Naive thymus-derived CD4-positive, alpha-beta T cell (primary cell): ENCODE results near the gene WWTR1. TPM values are rescaled to one million over a fixed set of nuclear protein-coding genes. Genes with fewer than 3 reads are reported as not detected.

Source experiments
- ATAC-seq: fragments of 150-1000 bp; cut with Tn5 transposase; 2 replicates; pipeline ENCODE4 v1.10.0; 2021; ENCODE audit warnings: mild to moderate bottlenecking, moderate library complexity
- CTCF ChIA-PET: fragments of 350-600 bp; sonication (Branson Sonifier 250); formaldehyde crosslinking; loops from one replicate; lab custom pipeline; 2021; ENCODE audit warnings: antibody characterized with exemption; lab: Charles Lee
- POLR2A ChIA-PET: fragments of 350-600 bp; sonication (Branson Sonifier 250); formaldehyde crosslinking; loops from one replicate; lab custom pipeline; 2021; ENCODE audit warnings: antibody characterized with exemption, inconsistent platforms; lab: Charles Lee
- DNase-seq, 9 donors: peaks; one replicate each; pipeline versions ENCODE4 v3.0.0 to v3.0.0-alpha.2; 2020 to 2022; ENCODE audit warnings: mixed read lengths in 1 of 9
- H3K27ac ChIP-seq: one replicate; pipeline ENCODE4 v1.7.0; 2013; ENCODE audit warnings: mild to moderate bottlenecking, low read depth, low read length, moderate library complexity
- H3K27me3 ChIP-seq, 2 donors: one replicate each; pipeline ENCODE4 v1.7.0; 2013; ENCODE audit warnings: low read length in 2 of 2, mild to moderate bottlenecking in 2 of 2, moderate library complexity in 2 of 2; ENCODE audit not compliant: control insufficient read depth in 2 of 2, insufficient read depth in 2 of 2
- H3K36me3 ChIP-seq, 3 experiments: 1 replicate in 2 of 3; 2 replicates in 1 of 3; pipeline ENCODE4 v1.7.0; 2013; ENCODE audit warnings: low read length in 3 of 3, mild to moderate bottlenecking in 3 of 3, moderate library complexity in 1 of 3; ENCODE audit not compliant: insufficient read depth in 3 of 3, control insufficient read depth in 2 of 3
- H3K4me1 ChIP-seq, 2 donors: one replicate each; pipeline ENCODE4 v1.7.0; 2013; ENCODE audit warnings: low read length in 2 of 2, mild to moderate bottlenecking in 2 of 2, moderate library complexity in 1 of 2; ENCODE audit not compliant: control insufficient read depth in 2 of 2, insufficient read depth in 2 of 2
- H3K4me3 ChIP-seq: 2 replicates; pipeline ENCODE4 v1.7.0; 2013; ENCODE audit warnings: mild to moderate bottlenecking, low read length
- H3K9me3 ChIP-seq, 3 experiments: 1 replicate in 2 of 3; 2 replicates in 1 of 3; pipeline ENCODE4 v1.7.0; 2013; ENCODE audit warnings: low read length in 3 of 3; ENCODE audit not compliant: control insufficient read depth in 2 of 3
- H3K27ac Mint-ChIP-seq, 9 donors: one replicate each; pipeline ENCODE4 v1.8.0; 2020 to 2022; ENCODE audit warnings: mixed read lengths in 9 of 9, mild to moderate bottlenecking in 8 of 9, moderate library complexity in 5 of 9, inconsistent platforms in 2 of 9
- H3K27me3 Mint-ChIP-seq, 5 donors: one replicate each; pipeline ENCODE4 v1.8.0; 2021 to 2022; ENCODE audit warnings: mixed read lengths in 5 of 5, mild to moderate bottlenecking in 1 of 5
- H3K36me3 Mint-ChIP-seq, 5 donors: one replicate each; pipeline ENCODE4 v1.8.0; 2020 to 2022; ENCODE audit warnings: mixed read lengths in 5 of 5, mild to moderate bottlenecking in 3 of 5, inconsistent platforms in 1 of 5
- H3K4me1 Mint-ChIP-seq, 7 donors: one replicate each; pipeline ENCODE4 v1.8.0; 2020 to 2022; ENCODE audit warnings: mixed read lengths in 7 of 7, mild to moderate bottlenecking in 3 of 7, inconsistent platforms in 1 of 7
- H3K4me3 Mint-ChIP-seq, 10 donors: one replicate each; pipeline ENCODE4 v1.8.0; 2020 to 2022; ENCODE audit warnings: mild to moderate bottlenecking in 10 of 10, mixed read lengths in 10 of 10, moderate library complexity in 6 of 10, inconsistent platforms in 2 of 10
- H3K9me3 Mint-ChIP-seq, 11 donors: one replicate each; pipeline ENCODE4 v1.8.0; 2020 to 2022; ENCODE audit warnings: mixed read lengths in 11 of 11, mild to moderate bottlenecking in 4 of 11, inconsistent platforms in 1 of 11, moderate library complexity in 1 of 11
- intact Hi-C, 2 donors: fragments of 100-400 bp; cut with micrococcal nuclease; formaldehyde crosslinking; loops; one replicate each; pipeline ENCODE4 v1.15.1; 2023
- polyA plus RNA-seq, 2 donors: library from polyadenylated mRNA; unstranded; fragments of 300-500 nt; fragmentation: Illumina TruSeq; gene quantifications; one replicate each; pipeline ENCODE4 v1.2.3, GENCODE V29; 2021
- total RNA-seq, 6 experiments: library from RNA in 5 of 6; stranded (reverse) in 5 of 6; gene quantifications; 1 replicate in 5 of 6; 2 replicates in 1 of 6; pipeline ENCODE4 v1.2.3 and lab custom pipeline; 2021 to 2026

The WWTR1 gene
- total and polyA plus RNA-seq, 7 experiments from 2014 or later: 0.17 to 0.56 (median 0.31) TPM; not detected in 1

DNA sequence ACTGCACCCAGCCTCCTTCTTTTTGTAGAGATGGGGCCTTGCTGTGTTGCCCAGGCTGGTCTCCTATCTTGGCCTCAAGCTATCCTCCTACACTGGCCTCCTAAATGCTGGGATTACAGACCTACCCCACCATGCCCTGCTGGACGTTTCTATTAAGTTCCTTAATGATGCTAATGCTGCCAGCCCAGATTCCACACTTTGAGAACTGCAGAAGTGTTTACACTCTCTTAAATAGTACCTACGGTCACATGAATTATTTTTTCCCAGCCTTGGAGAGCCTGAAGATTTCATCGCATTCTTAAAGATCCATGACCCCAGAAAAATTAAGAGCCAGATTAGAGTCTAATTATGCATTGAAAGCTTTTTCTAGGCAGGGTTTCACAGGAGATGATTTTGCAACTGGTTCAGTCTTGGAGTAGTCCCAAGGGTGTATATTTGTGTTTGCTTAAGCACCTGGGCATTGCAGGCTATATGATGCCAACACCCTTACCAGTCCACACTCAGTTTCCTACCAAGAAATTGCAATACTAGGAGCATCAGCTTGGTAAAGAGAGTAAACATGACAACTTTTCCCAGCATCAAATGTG lies 146.7 kb downstream of the WWTR1 start:
- Histone ChIP-seq H3K27ac (no peak overlapping the region), H3K4me3 (no peak overlapping the region), H3K4me1 (no peaks in the 10 kb centered on the region), H3K36me3 (no peaks in the 10 kb centered on the region), H3K27me3 (no peaks in the 10 kb centered on the region), H3K9me3 (no peaks in the 10 kb centered on the region)
- no peak overlapping the region for H3K27ac Mint-ChIP-seq
- H3K9me3 Mint-ChIP-seq: peaks cover 0 to 2% (median 0%) of the 10 kb centered on the region in 11 donors
- peaks cover 21 to 34% (median 26%) of the 10 kb centered on the region in 5 donors for H3K27me3 Mint-ChIP-seq
- intact Hi-C loops: loop anchor here (5.0 to 10.0 kb wide), 3 partner anchors 261 to 296 kb away; no protein-coding TSS in a partner anchor
- POLR2A ChIA-PET: no interaction called here
- ATAC-seq (no peak), DNase-seq (no peak)
- no peaks in the 10 kb centered on the region for H3K36me3 Mint-ChIP-seq
- CTCF ChIA-PET: no interaction called here
- peaks cover 4 to 17% (median 9%) of the 10 kb centered on the region in 7 donors for H3K4me1 Mint-ChIP-seq
- H3K4me3 Mint-ChIP-seq: no peak overlapping the region

DNA sequence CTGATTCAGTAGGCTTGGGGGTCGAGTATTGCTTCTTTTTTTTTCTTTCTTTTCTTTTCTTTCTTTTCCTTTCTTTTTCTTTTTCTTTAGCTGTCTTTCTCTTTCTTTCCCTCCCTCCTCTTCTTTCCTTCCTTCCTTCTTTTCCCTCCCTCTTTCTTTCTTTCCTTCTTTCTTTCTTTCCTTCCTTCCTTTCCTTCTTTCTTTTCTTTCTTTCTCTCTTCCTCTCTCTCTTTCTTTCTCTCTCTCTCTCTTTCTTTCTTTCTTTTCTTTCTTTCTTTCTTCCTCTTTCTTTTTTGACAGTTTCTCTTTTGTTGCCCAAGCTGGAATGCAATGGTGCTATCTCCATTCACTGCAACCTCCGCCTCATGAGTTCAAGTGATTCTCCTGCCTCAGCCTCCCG lies 147.3 kb downstream of the WWTR1 start:
- no peaks in the 10 kb centered on the region for H3K36me3 Mint-ChIP-seq

DNA sequence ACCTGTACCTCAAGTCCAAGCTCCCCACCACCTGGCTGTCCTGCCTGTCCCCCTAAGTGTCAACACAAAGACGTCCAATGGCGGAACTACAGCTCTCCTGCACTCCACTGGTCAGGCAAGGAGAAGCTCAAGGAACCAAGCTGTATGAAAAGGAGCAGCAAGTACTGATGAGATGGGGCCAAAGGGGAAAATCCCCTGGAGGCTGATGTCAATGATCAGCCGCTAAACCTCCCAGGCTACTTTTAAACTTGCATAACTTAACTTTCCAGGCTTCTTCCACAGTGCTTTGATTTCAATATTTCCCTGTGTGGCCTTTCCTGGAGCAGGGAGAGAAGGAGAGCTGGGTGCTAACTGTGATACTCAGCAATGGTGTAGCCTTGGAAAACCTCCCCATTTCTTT lies 148.3 kb downstream of the WWTR1 start:
- CTCF ChIA-PET: no interaction called here
- ATAC-seq (no peak), DNase-seq (no peak)
- Histone ChIP-seq H3K36me3 (no peaks in the 10 kb centered on the region), H3K4me3 (no peak overlapping the region), H3K9me3 (no peaks in the 10 kb centered on the region), H3K4me1 (no peaks in the 10 kb centered on the region), H3K27me3 (no peaks in the 10 kb centered on the region), H3K27ac (no peak overlapping the region)
- POLR2A ChIA-PET: no interaction called here
- no peak overlapping the region for H3K27ac Mint-ChIP-seq
- H3K4me1 Mint-ChIP-seq: peaks cover 4 to 17% (median 9%) of the 10 kb centered on the region in 7 donors
- no peaks in the 10 kb centered on the region for H3K36me3 Mint-ChIP-seq
- peaks cover 0 to 2% (median 0%) of the 10 kb centered on the region in 11 donors for H3K9me3 Mint-ChIP-seq
- H3K27me3 Mint-ChIP-seq: peaks cover 20 to 33% (median 27%) of the 10 kb centered on the region in 5 donors
- intact Hi-C loops: no loop called here
- no peak overlapping the region for H3K4me3 Mint-ChIP-seq

More for the DNA sequence above, 147.3 kb downstream of the WWTR1 start:
- no peaks in the 10 kb centered on the region for H3K4me1 ChIP-seq
- no peaks in the 10 kb centered on the region for H3K36me3 ChIP-seq
- H3K4me3 Mint-ChIP-seq: no peak overlapping the region
- no peaks in the 10 kb centered on the region for H3K27me3 ChIP-seq
- CTCF ChIA-PET: no interaction called here
- no peak overlapping the region for H3K27ac Mint-ChIP-seq
- peaks cover 0 to 2% (median 0%) of the 10 kb centered on the region in 11 donors for H3K9me3 Mint-ChIP-seq
- peaks cover 21 to 34% (median 25%) of the 10 kb centered on the region in 5 donors for H3K27me3 Mint-ChIP-seq
- no peak overlapping the region for H3K27ac ChIP-seq
- DNase-seq: no peak
- ATAC-seq: no peak
- no peaks in the 10 kb centered on the region for H3K9me3 ChIP-seq
- H3K4me3 ChIP-seq: no peak overlapping the region
- H3K4me1 Mint-ChIP-seq: peaks cover 4 to 17% (median 9%) of the 10 kb centered on the region in 7 donors
- intact Hi-C loops: loop anchor here (5.0 to 10.0 kb wide), 3 partner anchors 262 to 297 kb away; no protein-coding TSS in a partner anchor
- POLR2A ChIA-PET: no interaction called here

- H3K27me3 ChIP-seq: no peaks in the 10 kb centered on the region
- Mint-ChIP-seq H3K36me3 (peaks cover 0 to 4% (median 0%) of the 10 kb centered on the region in 5 donors), H3K27me3 (peaks cover 20 to 30% (median 26%) of the 10 kb centered on the region in 5 donors), H3K9me3 (peaks cover 0 to 2% (median 0%) of the 10 kb centered on the region in 11 donors), H3K27ac (no peak overlapping the region), H3K4me3 (peak overlapping the region in 5 of 10 donors; percentile 1 to 35 (median 5)), H3K4me1 (peaks cover 4 to 16% (median 9%) of the 10 kb centered on the region in 7 donors)
- no peaks in the 10 kb centered on the region for H3K9me3 ChIP-seq
- no peaks in the 10 kb centered on the region for H3K36me3 ChIP-seq
- no peak overlapping the region for H3K27ac ChIP-seq
- CTCF ChIA-PET: no interaction called here
- intact Hi-C loops: no loop called here
- POLR2A ChIA-PET: no interaction called here
- H3K4me1 ChIP-seq: no peaks in the 10 kb centered on the region
- no peak overlapping the region for H3K4me3 ChIP-seq
- ATAC-seq (peak; percentile 85), DNase-seq (no peak)
These were observed 150.1 kb downstream of the WWTR1 start for GRCh38 chr3:149507491-149508324.

DNA sequence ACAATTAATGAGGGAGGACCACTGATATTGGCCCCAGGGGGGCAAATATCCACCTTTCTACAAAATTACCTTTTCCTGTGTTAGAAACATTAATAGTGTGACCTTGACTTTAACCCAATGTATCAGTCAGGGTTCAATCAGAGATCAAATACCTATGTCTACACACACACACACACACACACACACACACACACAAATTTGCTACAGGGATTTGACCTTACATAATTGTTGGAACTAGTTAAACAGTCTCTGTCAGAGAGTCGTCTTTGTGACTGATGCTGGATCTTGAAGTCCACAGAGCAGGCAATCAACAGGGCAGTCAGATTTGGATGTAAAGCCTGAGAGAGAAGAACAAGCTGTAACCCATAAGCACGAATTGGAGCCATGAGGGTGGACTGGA lies 150.9 kb downstream of the WWTR1 start:
- H3K9me3 Mint-ChIP-seq: peaks cover 0 to 2% (median 0%) of the 10 kb centered on the region in 11 donors
- CTCF ChIA-PET: no interaction called here
- H3K4me3 ChIP-seq: no peak overlapping the region

GRCh38 chr3:149506540-149506939 lies 151.3 kb downstream of the WWTR1 start:
- no peak overlapping the region for H3K27ac Mint-ChIP-seq
- ChIA-PET CTCF (no interaction called here), POLR2A (no interaction called here)
- H3K27me3 Mint-ChIP-seq: peaks cover 13 to 25% (median 23%) of the 10 kb centered on the region in 5 donors
- H3K36me3 ChIP-seq: no peaks in the 10 kb centered on the region
- no peak for DNase-seq
- no peaks in the 10 kb centered on the region for H3K9me3 ChIP-seq
- intact Hi-C loops: no loop called here
- peaks cover 0 to 4% (median 0%) of the 10 kb centered on the region in 5 donors for H3K36me3 Mint-ChIP-seq
- H3K4me1 ChIP-seq: no peaks in the 10 kb centered on the region
- no peak overlapping the region for H3K4me3 ChIP-seq
- no peaks in the 10 kb centered on the region for H3K27me3 ChIP-seq
- no peak for ATAC-seq
- H3K9me3 Mint-ChIP-seq: peaks cover 0 to 2% (median 0%) of the 10 kb centered on the region in 11 donors
- no peak overlapping the region for H3K27ac ChIP-seq
- H3K4me3 Mint-ChIP-seq: no peak overlapping the region
- peaks cover 0 to 9% (median 8%) of the 10 kb centered on the region in 7 donors for H3K4me1 Mint-ChIP-seq

More for the DNA sequence above, 150.9 kb downstream of the WWTR1 start:
- Histone ChIP-seq H3K27ac (no peak overlapping the region), H3K27me3 (no peaks in the 10 kb centered on the region), H3K9me3 (no peaks in the 10 kb centered on the region), H3K4me1 (no peaks in the 10 kb centered on the region), H3K36me3 (no peaks in the 10 kb centered on the region)
- Mint-ChIP-seq H3K4me3 (peak overlapping the region in 1 of 10 donors; percentile 5), H3K4me1 (peaks cover 0 to 9% (median 8%) of the 10 kb centered on the region in 7 donors), H3K27ac (no peak overlapping the region), H3K27me3 (peaks cover 13 to 25% (median 22%) of the 10 kb centered on the region in 5 donors), H3K36me3 (peaks cover 0 to 4% (median 0%) of the 10 kb centered on the region in 5 donors)
- ATAC-seq (no peak), DNase-seq (no peak)
- POLR2A ChIA-PET: no interaction called here
- intact Hi-C loops: no loop called here
